Retina (tissue), 1 donor: ENCODE data around the gene KLHL17.
"Not testable (repeated sequence)": the region's sequence is repeated elsewhere in the genome, so short reads cannot be mapped to it uniquely, and the experiment has no call there.

Source experiments
- DNase-seq: peaks from one replicate; pipeline ENCODE4 v3.0.0-alpha.2; 2016

Gene KLHL17

DNA sequence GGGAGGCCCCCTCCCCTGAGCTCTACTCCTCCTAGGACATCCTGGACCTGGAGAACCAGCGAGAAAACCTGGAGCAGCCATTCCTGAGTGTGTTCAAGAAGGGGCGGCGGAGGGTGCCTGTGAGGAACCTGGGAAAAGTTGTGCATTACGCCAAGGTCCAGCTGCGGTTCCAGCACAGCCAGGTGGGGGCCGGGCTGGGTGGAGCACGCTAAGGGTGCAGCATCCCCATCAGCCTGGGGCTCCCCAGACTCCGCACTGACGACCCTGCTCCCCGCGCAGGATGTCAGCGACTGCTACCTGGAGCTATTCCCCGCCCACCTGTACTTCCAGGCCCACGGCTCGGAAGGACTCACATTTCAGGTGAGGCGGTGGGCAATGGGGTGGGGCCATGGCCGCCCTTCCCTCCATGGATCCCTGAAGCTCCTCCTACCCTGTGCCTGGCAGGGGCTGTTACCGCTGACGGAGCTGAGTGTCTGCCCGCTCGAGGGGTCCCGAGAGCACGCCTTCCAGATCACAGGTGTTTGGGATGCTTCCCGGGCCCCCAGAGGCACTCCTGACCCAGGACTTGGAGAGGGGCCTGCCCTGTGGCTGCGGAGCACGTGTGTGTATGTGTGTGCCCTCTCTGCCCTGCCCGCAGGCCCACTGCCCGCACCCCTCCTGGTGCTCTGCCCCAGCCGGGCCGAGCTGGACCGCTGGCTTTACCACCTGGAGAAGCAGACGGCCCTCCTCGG is 10.0 kb downstream of the KLHL17 start:
- no peak for DNase-seq

DNA sequence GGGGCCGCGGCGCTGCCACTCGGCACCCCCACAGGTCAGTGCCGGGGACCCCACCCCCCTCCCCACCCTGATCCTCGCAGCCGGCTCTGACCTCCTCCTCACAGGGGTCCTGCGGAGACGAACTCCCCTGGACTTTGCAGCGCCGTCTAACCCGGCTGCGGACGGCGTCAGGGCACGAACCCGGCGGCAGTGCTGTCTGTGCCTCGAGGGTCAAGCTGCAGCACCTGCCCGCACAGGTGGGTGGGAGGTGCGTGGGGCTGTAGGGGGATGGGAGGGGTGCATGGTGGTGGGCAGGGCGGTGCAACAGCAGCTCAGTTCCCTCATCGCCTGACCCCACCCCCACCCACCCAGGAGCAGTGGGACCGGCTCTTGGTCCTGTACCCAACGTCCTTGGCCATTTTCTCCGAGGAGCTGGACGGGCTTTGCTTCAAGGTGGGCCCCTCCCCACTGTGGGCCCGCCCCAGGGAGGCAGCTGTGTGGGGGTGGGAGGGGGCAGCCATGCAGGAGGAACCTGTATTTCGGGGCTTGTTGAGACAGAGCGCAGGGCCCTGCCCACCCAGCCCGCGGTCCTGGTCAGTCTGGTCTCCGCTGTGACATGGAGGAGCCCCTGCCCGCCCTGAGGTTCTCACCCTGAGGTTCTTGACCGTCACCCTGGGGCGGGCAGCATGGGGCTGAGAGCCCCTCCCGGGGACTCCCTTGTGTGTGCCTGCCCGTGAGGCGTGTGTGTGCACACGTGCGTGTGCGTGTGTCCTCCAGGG is 10.8 kb downstream of the KLHL17 start:
- DNase-seq: no peak

DNA sequence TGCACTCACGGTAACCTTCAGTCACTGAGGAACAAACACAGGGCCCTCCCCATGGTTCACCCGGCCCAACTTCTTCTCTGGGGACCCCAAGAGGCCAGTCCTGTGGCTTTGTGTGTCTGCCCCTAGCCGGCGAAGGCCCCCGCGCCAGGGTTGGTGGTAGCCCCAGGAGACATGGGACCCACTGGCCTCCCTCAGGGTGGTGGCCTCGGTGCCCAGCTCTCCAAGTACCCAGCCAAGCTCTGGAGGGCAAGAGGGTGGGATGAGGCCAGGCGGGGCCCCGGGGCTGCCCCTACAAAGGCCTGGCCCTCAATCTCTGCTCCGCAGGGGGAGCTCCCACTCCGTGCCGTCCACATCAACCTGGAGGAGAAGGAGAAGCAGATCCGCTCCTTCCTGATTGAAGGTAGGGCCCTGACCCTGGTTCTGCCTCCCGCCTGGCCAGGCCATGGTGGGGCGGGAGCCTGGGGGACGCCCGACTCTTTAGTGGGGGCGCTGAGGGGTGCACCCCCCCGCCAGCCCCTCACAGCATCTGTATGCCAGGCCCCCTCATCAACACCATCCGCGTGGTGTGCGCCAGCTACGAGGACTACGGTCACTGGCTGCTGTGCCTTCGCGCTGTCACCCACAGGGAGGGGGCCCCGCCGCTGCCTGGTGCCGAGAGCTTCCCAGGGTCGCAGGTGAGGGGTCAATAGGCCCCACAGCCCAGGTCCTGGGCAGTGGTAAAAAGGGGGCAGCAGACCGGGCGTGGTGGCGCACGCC is 11.5 kb downstream of the KLHL17 start:
- DNase-seq: no peak

DNA sequence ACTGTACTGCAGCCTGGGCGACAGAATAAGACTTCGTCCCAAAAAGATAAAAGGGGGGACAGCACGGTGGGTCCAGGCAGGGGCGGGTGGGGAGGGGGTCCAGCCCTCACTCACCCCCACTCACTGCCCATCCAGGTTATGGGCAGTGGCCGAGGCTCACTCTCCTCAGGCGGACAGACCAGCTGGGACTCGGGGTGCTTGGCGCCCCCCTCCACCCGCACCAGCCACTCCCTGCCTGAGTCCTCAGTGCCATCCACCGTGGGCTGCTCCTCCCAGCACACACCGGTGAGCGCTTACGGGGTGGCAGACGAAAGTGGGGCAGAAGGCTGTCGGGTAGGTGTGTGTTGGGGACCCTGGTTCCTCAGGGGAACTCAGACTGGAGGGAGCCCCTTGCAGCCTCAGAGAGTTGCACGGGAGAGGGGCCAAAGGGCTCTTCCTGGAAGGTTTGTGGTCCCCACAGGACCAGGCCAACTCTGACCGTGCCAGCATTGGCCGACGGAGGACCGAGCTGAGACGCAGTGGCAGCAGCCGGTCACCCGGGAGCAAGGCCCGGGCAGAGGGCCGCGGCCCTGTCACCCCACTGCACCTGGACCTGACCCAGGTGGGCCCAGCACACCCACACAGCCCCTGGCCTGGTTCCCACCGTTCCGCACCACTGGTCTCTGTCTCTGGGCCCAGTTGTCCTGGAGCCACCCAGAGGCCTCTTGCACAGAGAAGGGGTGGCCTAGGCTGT is 12.5 kb downstream of the KLHL17 start:
- DNase-seq: no peak

DNA sequence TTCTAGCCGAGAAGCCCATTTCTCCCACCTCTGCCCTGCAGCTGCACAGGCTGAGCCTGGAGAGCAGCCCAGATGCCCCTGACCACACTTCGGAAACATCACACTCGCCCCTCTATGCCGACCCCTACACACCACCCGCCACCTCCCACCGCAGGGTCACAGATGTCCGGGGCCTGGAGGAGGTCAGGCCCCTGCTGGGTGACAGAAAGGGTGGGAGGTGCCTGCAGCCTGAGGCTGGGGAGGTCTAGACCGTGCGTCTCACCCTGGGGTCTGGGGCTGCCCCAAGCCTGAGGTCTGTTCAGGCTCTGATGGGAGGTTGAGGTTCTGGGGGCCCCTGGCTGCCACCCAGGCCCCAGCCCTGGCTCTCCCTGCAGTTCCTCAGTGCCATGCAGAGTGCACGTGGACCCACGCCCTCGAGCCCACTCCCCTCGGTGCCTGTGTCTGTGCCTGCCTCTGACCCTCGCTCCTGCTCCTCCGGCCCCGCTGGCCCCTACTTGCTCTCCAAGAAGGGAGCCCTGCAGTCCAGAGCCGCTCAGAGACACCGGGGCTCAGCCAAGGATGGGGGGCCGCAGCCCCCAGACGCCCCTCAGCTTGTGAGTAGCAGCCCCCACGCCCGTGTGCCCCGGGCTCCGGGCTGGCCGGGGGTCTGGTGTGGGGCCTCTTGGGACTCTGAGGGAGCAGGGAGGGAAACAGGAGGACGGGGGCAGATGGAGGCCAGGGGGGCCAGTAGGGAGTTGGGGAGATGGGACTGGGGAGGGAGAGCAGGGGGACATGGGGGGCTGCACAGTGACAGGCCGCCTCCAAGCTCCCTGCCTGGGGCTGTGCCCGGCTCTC is 13.3 kb downstream of the KLHL17 start:
- no peak for DNase-seq

DNA sequence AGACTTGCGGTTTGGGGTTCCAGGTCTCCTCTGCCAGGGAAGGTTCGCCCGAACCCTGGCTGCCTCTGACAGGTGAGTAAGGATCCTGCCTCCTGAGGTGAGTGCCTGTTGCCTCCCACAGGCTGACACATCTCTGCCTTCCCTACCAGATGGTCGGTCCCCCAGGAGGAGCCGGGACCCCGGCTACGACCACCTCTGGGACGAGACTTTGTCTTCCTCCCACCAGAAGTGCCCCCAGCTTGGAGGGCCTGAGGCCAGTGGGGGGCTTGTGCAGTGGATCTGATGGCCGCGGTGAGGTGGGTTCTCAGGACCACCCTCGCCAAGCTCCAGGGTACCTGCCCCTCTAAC is 13.9 kb downstream of the KLHL17 start:
- no peak for DNase-seq

DNA sequence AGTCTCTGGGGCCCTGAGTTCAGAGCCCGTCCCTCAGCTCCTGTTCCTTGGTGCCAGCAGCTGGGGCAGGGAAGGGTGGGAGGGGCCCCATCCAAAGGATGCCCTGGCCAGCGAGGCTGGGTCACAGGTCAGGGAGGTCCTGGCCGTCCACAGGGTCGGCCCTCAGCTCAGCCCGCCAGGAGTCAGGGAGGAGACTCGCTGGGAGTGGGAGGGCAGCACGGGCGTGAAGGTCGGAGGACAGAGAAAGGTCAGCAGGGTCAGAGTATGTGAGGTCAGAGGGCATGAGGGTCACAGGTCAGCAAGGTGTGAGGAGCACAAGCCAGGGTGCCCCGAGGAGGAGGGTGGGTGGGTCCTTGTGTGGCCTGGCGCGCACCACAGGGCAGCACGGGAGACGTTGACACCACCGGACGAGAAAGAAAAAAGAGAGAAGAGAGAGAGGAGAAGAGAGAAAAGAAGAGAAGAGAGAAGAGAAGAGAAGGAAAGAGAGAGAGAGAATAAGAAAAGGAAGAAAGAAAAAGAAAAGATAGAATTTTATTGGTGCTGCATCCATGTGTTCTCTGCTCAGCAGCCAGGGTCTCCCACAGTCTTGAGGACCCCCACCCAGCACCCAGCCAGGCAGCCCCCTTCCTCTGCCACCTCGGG is 14.4 kb downstream of the KLHL17 start:
- no peak for DNase-seq

DNA sequence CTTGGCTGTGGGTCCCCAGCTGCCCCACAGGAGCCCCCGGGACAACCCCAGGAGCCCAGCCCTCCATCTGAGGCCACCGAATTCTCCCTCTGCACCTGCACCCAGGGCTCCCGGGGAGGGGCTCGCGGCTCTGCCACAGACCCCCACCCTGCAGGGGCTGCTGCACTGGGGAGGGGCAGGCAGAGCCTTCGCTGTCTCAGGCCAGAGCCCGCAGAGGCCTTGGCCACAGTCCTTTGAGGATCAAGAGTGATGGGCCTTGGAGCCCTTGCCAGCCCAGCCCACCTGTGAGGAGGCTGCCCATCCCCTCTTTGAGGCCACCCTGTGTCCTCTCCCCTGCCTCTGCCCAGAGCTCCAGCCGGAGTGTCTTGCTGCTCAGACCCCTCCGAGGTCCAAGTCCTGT is 15.0 kb downstream of the KLHL17 start:
- no peak for DNase-seq

DNA sequence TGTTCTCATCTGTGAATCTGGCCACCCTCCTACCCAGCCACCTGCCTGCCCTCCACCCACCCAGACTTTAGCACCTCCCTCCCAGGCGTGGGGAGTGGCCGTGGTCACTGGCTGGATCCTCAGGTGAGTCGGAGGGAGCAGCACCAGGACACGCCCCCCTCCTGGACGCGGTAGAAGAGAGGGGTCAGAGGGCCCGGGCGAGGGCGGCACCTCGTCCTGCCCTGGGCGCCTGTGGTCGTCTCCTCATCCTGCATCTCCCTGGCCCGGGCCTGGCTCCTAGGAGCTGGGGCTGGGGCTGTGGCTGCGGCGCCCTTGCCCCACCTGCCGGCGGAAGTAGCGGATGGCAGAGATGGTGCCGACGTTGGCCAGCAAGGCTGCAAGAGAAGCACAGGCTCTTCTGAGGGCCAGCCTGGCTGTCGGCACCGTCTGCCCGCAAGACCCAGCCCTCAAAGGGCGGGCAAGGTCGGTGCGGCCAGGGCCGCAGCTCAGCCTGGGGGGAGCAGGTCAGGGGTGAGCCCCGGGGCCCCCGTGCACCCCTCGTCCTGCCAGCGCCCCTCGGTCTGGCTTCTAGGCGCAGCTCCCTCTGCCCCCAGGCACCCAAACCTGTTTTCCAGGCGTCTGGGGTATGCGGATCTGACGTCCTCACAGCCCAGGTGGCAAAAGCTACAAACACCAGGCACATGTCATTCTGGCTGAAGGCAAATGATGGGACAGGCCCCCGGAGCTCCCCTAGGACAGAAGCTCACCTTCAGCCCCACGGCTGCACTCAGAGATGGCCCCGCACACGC is 15.7 kb downstream of the KLHL17 start:
- DNase-seq: peak; percentile 88

DNA sequence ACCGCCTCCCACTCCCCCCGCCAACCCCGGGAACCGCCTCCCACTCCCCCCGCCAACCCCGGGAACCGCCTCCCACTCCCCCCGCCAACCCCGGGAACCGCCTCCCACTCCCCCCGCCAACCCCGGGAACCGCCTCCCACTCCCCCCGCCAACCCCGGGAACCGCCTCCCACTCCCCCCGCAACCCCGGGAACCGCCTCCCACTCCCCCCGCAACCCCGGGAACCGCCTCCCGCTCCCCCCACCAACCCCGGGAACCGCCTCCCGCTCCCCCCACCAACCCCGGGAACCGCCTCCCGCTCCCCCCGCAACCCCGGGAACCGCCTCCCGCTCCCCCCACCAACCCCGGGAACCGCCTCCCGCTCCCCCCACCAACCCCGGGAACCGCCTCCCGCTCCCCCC is 16.4 kb downstream of the KLHL17 start:
- DNase-seq: not testable (repeated sequence)

DNA sequence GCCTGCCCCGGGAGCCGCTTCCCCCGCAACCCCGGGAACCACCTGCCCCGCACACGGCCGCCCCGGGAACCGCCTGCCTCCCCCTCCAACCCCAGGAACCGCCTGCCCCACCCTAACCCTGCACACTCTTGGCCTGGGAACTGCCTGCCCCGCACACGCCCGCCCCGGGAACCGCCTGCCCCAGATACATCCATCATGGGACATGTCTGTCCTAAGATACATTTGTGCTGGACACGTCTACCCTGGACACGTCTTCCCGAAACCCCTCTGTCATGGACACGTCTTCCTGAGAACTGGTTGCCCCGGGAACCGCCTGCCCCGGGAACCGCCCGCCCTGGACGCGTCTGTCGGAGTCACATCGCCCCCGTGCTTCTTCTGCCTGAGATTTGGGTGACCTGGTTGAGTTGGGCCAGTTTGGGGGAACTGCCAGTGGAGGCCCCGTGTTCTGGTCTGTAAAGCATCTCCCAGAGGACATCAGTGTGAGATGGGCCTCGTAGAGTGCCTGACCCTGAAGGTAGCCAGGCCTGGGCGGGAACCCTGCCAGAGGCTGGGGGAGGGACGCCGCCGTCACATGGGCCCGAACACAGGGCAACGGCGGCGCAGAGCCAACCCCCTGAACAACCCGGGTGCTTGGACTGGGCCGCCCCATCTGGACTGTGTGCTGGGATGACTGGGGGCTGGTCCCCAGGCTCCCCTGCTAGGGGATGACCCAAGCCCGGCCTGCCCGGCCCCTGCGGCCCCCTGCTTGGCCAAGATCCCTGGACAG is 17.9 kb downstream of the KLHL17 start:
- no peak for DNase-seq

DNA sequence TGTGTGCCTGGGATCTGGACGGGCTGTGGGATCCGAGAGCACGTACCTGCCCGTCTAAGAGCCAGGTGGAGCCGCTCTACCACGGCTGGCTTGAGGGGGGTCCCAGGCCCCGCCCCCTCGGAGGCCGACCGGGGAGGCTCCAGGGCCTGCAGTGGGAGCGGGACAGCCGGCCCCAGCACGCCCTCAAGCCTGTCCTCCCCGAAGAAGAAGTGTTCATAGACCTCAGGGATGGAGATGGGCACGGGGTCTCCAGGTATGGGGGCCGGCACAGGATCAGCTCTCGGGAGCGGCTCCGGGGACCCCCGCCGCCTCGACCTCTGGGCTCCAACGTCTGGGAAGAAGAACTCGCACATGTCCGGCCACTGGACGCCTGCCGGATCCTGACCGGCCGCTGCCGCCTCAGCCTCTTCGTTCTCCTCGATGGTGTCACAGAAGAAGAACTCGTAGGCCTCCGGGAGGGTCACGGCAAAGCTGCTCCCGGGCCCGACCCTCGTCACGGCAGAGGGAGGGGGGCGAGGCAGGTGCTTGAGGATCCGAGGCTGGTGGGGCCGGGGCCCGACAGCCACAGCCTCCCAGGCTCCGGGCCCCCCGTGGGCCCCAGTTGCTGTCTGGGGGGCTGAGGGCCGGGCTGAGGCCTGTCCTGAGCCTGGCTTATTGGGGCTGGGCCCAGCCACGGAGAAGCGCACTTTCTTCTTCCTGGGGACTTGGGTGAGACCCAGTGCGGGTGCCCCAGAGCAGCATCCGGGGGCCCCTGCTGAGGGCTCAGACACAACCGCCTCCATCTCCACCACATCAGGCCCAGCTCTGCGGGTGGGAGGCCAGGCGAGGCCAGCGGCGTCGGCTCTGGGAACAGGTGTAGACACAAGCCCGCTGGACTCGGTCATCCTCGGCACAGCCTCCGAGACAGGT is 18.7 kb downstream of the KLHL17 start:
- no peak for DNase-seq

DNA sequence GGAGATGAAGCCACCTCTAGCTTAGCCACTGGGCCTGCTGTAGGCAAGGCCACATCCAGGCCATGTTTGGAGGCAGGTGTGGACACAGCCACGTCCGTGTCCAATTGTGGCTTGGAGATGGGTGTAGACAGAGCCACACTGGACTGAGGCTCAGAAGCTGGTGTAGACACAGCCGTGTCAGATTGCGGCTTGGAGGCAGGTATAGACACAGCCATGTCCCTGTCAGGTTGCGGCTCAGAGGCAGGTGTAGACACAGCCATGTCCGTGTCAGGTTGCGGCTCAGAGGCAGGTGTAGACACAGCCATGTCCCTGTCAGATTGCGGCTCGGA is 19.3 kb downstream of the KLHL17 start:
- DNase-seq: no peak

DNA sequence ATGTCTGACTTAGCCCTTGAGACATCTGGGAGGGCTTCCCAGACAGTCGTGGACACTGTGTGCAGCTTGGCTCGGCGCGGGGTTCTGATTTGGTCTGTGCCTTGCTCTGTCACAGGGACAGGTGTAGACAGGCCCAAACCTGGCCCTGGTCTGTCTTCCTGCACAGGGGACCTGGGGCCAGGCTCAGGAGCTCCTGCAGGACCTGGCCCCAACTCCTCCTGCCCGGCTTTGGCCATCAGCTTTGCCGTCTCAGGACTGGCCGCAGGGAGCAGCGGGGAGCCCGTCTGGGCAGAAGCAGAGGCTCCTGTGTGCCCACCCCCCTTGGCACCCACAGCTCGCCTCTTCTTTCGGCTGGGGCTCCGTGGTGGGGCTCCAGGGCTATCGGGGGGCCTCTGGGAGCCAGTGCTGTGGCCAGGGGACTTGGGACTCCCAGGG is 19.8 kb downstream of the KLHL17 start:
- DNase-seq: no peak

DNA sequence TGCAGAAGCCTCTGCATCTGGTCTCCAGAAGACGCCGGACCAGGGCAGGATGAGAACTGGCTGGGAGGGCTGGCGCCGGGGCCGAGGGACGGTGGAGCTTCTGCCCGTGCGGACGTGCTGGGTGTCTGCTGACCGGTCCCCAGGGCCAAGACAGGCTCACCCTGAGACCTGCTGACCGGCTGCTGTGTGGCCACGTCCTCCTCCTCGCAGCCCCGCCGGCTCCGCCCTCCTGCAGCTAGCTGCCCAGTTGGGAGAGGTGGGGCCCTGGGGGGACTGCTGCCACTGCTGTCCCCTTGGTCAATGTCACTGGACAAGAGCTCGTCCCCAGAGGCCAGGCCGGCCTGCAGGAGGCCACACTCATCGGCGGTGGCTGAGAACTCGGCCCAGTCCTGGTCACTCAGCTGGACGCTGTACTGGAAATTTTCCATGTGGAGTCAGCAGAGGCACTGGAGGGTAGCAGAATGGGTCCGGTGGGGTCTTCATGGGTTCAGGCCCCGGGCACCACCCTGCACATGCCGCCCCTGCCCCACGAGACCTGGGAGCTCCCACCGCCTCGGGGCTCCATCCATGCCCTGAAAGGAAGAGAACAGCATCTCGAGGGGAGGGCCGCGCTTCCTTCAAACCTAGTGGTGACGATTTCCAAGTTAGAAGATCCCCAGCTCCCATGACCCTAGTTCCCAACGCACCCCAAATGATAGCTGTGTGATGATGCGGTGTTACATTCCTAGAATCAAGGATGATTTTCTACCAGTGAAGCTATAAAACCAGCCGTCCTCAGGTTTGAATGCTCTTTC is 20.4 kb downstream of the KLHL17 start:
- no peak for DNase-seq

DNA sequence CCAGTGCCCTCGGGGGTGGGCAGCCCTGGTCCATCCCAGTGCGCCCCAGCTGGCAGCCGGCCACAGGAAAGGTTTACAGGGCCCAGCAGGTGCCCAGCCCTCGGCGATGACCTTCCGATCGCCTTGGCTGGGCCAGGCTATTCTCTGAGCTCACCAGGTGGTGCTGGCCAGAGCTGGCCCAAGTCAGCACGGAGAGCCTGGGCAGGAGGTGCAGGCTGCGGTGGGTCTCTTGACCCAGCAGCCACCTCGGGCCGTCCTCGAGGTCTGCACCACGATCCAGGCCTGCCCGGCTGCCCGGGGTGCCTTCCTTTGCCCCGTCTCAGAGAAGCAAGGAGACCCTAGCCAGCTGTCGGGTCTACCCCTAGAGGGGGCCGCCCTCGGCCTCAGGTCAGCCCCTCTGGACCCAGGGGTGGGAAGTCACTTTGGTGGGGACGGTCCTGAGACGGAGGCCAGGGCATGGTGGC is 21.1 kb downstream of the KLHL17 start:
- no peak for DNase-seq

DNA sequence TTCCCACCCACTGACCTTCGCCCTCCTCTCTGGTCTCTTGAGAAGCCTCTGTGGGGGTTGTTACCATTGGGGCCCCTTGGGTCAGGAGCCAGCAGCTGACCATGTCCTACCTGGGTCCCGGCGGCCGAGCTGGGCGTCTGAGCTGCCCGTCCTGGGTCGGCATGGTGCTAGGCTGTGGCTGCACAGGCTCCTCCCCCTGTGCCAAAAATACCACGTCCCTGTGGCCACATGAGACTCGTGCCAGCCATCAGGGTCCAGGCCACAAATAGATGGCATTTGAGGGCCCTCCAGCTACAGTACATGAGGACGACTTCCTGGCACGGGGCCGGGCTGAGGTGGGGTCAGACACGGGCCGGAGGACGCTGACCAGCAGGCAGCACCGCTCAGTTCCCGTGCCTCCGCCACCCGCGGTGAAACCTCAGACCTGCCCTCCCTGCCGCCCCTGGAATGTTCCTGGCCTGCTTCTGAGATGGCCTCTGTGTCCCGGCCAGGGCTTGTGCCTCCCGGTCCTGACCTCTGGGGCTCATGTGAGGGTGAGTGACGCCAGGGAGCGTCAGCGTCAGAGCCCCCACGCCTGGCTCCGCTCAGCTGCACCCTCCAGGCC is 21.7 kb downstream of the KLHL17 start, which contains the start of gene PERM1:
PERM1 (minus strand) TSS at position 139 of the 604 bp plus-strand sequence. CDS start 1,064 bp downstream, outside the sequence.
- DNase-seq: no peak
